ENCODE data around the gene ZC3H12A. TPM values are rescaled to one million over a fixed set of nuclear protein-coding genes. Genes with fewer than 3 reads are reported as not detected.
A peak's percentile ranks its signal among the peaks of the same experiment; 100 is the strongest.

Gene ZC3H12A
- total RNA-seq, 2 experiments from 2014 or later = 164 to 165 TPM

GRCh38 chr1:37478890-37479254 is 4.5 kb downstream of the ZC3H12A start:
- H3K36me3 Mint-ChIP-seq (ENCODE audit: low read depth) = peaks cover 87% of the 10 kb centered on the region
- POLR2A ChIA-PET = interaction anchor here (0.7 to 10.8 kb wide), 12 partner anchors 8 to 1092 kb away, joined by 3 to 136 read pairs (median 6); partner anchors contain the start of genes C1orf122, MEAF6, SNIP1 and YRDC
- peaks cover 78% of the 10 kb centered on the region for H3K36me3 ChIP-seq (ENCODE audit: insufficient read depth, low read length)

GRCh38 chr1:37479255-37480124 is 5.1 kb downstream of the ZC3H12A start:
- Mint-ChIP-seq H3K27ac (peak overlapping the region; percentile 100), H3K36me3 (ENCODE audit: low read depth) (peaks cover 91% of the 10 kb centered on the region), H3K4me3 (peak overlapping the region; percentile 97), H3K9me3 (no peaks in the 10 kb centered on the region), H3K27me3 (no peaks in the 10 kb centered on the region), H3K4me1 (ENCODE audit: low read depth) (peaks cover 56% of the 10 kb centered on the region)
- Histone ChIP-seq H3K4me3 (ENCODE audit: low read length) (peak overlapping the region; percentile 92), H3K4me1 (ENCODE audit: insufficient read depth, low read length) (peaks cover 67% of the 10 kb centered on the region), H3K27ac (ENCODE audit: low read depth in 1 of 2, low read length in 2 of 2) (peak overlapping the region; percentile 95 to 97), H3K36me3 (ENCODE audit: insufficient read depth, low read length) (peaks cover 84% of the 10 kb centered on the region), H3K27me3 (ENCODE audit: control insufficient read depth in 1 of 2, insufficient read depth in 2 of 2, low read length in 2 of 2) (no peaks in the 10 kb centered on the region), H3K9me3 (ENCODE audit: control insufficient read depth in 1 of 2, insufficient read depth in 1 of 2, low read length in 2 of 2) (no peaks in the 10 kb centered on the region)
- TF ChIP-seq CTCF (IDR thresholded peaks at IDR 0.05) = no peak
- POLR2A ChIA-PET = interaction anchor here (0.6 to 10.8 kb wide), 12 partner anchors 7 to 1093 kb away, joined by 3 to 136 read pairs (median 6); partner anchors contain the start of genes C1orf122, MEAF6, SNIP1 and YRDC
- DNase-seq = peak; percentile 63 to 96 (median 89)
- ATAC-seq (ENCODE audit: poor library complexity) = peak; percentile 57
- CTCF ChIA-PET = interaction anchor here (0.5 to 4.1 kb wide), 5 partner anchors 8 to 533 kb away, joined by 3 to 54 read pairs (median 6); partner anchors contain the start of gene MEAF6
- intact Hi-C loops (cut with DNase I, micrococcal nuclease) = loop anchor here (2.0 to 5.0 kb wide), 3 partner anchors 35 to 1383 kb away; partner anchors contain the start of genes MEAF6 (in 1 of the 2) and SNIP1 (in 1 of the 2)

More at GRCh38 chr1:37478890-37479254, 4.5 kb downstream of the ZC3H12A start:
- peak overlapping the region; percentile 92 for H3K4me3 ChIP-seq (ENCODE audit: low read length)
- H3K9me3 Mint-ChIP-seq = no peaks in the 10 kb centered on the region
- H3K27ac Mint-ChIP-seq = peak overlapping the region; percentile 100
- CTCF ChIA-PET = interaction anchor here (0.6 to 4.1 kb wide), 4 partner anchors 8 to 35 kb away, joined by 3 to 54 read pairs (median 17); partner anchors contain the start of gene MEAF6
- H3K4me1 Mint-ChIP-seq (ENCODE audit: low read depth) = peaks cover 53% of the 10 kb centered on the region
- H3K27me3 Mint-ChIP-seq = no peaks in the 10 kb centered on the region
- H3K4me1 ChIP-seq (ENCODE audit: insufficient read depth, low read length) = peaks cover 70% of the 10 kb centered on the region
- H3K4me3 Mint-ChIP-seq = peak overlapping the region; percentile 97
- ATAC-seq (ENCODE audit: poor library complexity) = peak; percentile 5
- no peaks in the 10 kb centered on the region for H3K27me3 ChIP-seq (ENCODE audit: control insufficient read depth in 1 of 2, insufficient read depth in 2 of 2, low read length in 2 of 2)
- H3K27ac ChIP-seq (ENCODE audit: low read depth in 1 of 2, low read length in 2 of 2) = peak overlapping the region; percentile 95 to 97
- H3K9me3 ChIP-seq (ENCODE audit: control insufficient read depth in 1 of 2, insufficient read depth in 1 of 2, low read length in 2 of 2) = no peaks in the 10 kb centered on the region
- intact Hi-C loops (cut with DNase I, micrococcal nuclease) = loop anchor here (2.0 to 5.0 kb wide), 3 partner anchors 36 to 1383 kb away; partner anchors contain the start of genes MEAF6 (in 1 of the 2) and SNIP1 (in 1 of the 2)
- no peak for TF ChIP-seq CTCF (IDR thresholded peaks at IDR 0.05)
- peak in 8 of 14 experiments; percentile 20 to 87 (median 49) for DNase-seq

GRCh38 chr1:37480125-37480466 is 5.7 kb downstream of the ZC3H12A start:
- ATAC-seq (ENCODE audit: poor library complexity) (no peak), DNase-seq (peak in 1 of 14 experiments; percentile 40)
- Mint-ChIP-seq H3K9me3 (no peaks in the 10 kb centered on the region), H3K27ac (peak overlapping the region; percentile 100), H3K27me3 (no peaks in the 10 kb centered on the region), H3K4me3 (peak overlapping the region; percentile 97), H3K36me3 (ENCODE audit: low read depth) (peaks cover 94% of the 10 kb centered on the region), H3K4me1 (ENCODE audit: low read depth) (peaks cover 54% of the 10 kb centered on the region)
- H3K4me3 ChIP-seq (ENCODE audit: low read length) = peak overlapping the region; percentile 92
- no peaks in the 10 kb centered on the region for H3K9me3 ChIP-seq (ENCODE audit: control insufficient read depth in 1 of 2, insufficient read depth in 1 of 2, low read length in 2 of 2)
- H3K4me1 ChIP-seq (ENCODE audit: insufficient read depth, low read length) = peaks cover 67% of the 10 kb centered on the region
- H3K27ac ChIP-seq (ENCODE audit: low read depth in 1 of 2, low read length in 2 of 2) = peak overlapping the region; percentile 95 to 97
- peaks cover 87% of the 10 kb centered on the region for H3K36me3 ChIP-seq (ENCODE audit: insufficient read depth, low read length)
- ChIA-PET CTCF (interaction anchor here (0.5 to 4.1 kb wide), 2 partner anchors 16 to 34 kb away, joined by 3 to 28 read pairs; partner anchors contain the start of gene MEAF6), POLR2A (interaction anchor here (2.3 to 10.8 kb wide), 3 partner anchors 7 to 34 kb away, joined by 14 to 136 read pairs (median 28); partner anchors contain the start of gene MEAF6)
- no peaks in the 10 kb centered on the region for H3K27me3 ChIP-seq (ENCODE audit: control insufficient read depth in 1 of 2, insufficient read depth in 2 of 2, low read length in 2 of 2)
- peak; percentile 12 for TF ChIP-seq CTCF (IDR thresholded peaks at IDR 0.05)
- intact Hi-C loops (cut with DNase I, micrococcal nuclease) = no loop called here

Data from CD4-positive, alpha-beta T cell (primary cell).